HG03354 (cell line): ENCODE results near the gene KATNB1.
"Not testable (repeated sequence)": the region's sequence is repeated elsewhere in the genome, so short reads cannot be mapped to it uniquely, and the experiment has no call there.

Experiments
- ATAC-seq: cut with Tn5 transposase; IDR thresholded peaks from one replicate; pipeline ENCODE4 v1.9.1; 2021; ENCODE audit warnings: mild to moderate bottlenecking; ENCODE audit not compliant: unreplicated experiment, poor library complexity, severe bottlenecking

Gene KATNB1

DNA sequence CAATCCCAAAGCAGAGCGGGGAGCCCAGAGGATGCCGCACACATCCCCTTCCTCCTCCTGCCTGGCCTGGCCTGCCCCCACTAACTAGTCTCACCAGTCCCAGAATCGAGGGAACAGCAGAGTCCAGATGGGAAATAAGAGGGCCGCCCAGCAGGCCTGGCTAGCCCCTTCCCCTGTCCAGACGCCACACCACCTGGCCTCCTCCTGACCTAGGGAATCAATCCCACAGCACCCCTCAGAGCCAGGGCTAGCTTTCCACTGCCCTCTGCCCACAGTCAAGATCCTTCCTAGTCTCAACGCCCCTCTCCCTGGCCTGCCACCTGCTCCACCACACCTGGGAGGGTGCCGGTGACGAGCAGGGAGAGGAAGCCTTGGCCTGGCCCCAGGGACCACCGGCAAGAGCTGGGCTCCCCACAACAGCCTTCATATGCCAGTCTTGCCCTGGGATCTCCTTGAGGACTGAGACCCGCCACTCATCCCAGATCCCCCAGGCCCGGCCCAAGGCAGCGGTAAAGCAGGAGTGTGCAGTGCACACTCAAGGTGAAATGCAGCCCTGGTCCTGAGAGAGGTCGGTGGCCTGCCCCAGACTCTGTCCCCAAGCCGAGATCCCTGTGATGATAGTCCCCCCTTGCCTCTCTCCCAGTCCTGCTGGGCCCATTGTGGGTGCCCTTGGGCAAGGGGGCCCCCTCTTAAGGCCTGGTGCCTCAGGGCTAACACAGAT is 27.9 kb downstream of the KATNB1 start:
- no peak for ATAC-seq

DNA sequence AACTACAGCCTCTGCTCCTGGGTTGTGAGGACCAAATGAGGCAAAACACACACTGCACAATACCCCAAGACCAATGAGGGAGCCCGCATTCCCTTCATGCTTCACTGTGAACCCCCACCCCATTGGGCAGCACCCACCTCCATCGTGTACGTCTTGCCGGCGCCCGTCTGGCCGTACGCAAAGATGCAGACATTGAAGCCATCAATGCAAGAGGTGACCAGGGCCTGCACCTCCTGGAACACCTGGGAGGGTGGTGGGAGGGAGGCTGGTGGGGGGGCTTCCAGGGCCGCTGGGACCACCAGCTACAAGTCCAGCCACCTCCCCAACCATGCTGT is 28.4 kb downstream of the KATNB1 start:
- ATAC-seq: no peak

DNA sequence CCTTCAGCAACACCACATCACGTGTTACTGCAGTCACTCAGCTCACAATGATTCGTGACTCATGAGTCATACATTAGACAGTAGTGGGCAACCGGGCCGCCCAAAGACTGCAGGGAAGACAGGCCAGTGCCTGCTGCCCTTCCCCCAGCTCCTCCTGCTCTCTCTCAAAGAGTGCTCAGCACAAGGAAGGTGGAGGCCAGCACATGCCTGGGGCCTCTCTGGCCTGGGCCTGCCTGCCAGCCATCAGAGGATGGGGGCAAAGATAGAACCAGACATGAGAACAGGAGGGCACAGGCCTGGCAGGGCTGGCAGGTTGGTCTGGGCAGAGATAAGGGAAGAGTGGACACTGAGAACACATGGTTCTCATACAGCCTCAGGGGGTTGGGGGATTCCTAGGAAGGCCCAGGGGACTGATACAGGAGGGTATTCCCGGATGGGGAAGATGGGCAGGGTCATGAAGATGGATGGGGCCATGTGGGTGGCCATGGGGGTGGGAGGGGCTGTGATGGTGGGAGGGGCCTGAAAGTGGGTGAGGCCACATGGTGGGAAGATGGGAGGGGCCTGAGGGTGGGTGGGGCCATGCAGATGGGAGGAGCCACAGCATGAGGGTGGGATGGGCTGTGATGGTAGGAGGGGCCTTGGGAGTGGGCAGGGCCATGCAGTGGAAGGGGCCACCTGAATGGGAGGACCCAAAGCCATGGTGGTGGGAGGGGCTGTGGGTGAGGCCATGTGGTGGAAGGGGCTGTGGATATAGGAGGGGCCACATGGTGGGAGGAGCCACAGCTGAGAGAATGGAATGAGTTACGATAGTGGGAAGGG is 29.0 kb downstream of the KATNB1 start:
- ATAC-seq: peak; percentile 49

DNA sequence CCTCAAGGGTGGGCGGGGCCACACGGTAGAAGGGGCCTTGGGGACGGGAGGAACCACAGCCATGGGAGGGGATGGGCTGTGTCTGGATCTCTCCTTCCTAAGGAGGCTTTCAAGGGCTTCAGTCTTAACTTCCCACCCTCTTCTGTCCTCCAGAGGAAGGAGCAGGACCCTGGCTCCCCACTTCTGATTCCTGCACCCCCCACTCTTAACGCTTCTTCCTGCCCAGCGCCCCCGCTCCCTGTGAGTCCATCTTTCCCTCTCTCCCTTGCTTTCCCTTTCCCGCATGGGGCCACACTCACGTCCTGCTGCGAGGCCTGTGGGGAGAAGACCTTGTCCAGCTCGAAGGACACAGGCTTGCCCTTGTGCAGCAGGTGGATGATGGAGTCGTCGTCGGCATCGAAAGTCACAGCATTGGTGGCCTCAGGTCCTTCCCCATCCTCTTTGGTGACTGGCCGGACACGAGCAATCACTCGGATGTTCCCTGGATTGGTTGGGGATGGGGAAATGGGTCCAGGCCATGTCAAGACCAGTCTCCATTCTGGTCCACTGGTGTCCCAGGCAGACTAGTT is 29.7 kb downstream of the KATNB1 start:
- ATAC-seq: no peak

DNA sequence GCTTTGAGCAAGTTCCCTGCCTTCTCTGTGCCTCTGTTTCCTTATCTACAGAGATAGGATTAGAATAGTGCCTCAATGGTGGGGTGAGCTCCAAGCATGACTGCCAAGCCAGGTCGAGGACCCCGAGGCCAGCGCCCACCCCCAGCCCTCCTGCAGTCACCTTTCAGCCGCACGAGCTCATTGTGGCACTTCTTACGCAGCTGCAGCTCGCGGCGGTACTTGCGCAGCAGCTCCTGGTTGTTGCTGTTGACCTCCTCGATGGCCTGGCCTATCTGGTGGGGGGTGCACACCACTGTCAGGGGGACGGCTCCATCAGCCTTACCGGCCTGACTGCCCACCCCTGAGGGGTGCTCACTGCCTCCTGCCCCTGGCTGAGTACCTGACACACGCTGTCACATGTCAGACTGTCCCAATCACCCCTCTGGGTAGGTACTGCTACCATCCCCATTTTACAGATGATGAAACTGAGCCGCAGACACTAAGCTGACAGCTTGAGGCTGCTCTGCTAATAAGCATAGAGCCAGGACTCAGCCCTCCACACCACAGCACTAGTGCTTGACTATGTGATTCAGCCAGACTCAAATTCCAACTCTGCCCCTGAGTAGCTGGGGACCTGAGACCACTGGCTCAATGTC is 31.3 kb downstream of the KATNB1 start:
- no peak for ATAC-seq

DNA sequence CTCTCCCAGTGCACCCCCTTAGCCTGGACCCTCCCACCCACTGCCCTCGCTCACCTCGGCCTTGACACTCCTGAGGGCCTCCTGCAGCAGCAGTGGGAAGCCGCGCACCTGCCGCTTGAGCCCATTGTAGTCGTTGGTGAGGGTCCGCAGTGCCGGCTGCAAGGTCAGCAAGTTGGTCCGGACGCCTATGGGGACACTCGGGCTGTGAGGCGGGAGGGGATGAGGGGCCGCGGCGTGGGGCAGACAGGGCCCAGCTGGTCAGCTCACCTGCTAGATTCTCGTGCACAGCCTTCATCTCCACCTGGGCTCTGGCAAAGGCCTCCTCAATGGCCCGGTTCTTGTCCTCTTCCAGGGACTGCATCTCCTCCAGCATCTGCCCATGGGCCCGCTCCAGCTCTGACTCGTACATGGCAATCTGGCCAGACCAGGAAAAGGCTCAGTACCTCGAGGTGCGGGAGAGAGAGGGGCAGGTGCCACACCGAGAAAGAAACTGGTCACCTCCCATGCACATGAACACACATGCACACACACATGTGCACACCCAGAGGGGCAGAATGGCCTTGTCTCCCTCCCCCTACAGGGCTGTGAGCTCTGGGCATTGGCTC is 34.1 kb downstream of the KATNB1 start:
- no peak for ATAC-seq

DNA sequence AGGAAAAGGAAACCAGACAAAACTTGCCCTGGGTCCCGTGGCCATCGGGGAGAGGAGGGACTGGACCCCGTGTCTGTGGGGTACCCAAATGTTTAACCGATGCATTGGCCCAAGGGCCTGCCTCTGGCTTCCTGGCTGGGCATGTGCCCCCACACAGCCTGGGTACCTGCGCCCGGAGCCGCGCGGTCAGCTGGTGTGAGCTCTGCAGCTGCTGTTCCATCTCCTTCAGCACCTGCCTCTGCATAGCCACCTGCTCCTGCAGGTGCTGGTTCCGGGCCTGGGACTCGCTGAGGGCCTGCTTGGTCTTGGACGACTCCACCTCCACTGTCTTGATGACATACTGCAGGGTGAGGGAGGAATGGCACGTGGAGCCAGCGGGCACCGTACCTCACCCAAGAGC is 34.8 kb downstream of the KATNB1 start:
- no peak for ATAC-seq

DNA sequence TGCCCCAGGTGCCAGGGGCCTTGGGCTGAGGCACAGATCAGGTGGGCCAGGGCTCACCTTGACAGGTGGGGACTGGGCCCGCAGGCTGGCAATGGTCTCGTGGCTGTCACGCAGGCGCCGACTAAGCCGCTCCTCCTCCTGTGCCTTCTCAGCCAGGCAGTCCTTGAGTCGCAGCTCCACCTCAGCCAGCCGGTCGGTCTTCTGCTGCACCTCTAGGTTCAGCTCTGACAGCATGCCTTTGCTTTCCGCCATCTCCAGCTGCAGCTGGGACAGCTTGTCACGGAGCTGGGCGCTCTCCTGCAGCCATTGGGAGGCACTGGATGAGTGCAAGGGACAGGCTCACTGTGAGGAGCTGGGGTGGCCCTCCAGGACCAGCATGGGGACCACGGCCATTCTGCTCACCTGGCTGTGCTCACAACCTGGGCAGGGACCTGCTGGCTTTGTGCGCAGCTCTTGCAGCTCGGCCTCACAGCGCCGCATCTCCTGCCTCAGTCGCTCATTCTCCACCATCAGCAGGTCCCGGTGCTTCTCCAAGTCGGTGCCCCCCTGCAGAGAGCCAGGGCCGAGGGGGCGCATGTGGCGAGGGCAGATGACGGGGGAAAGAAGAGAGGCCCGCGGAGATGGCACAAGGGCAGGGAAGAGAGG is 35.7 kb downstream of the KATNB1 start:
- ATAC-seq: no peak

DNA sequence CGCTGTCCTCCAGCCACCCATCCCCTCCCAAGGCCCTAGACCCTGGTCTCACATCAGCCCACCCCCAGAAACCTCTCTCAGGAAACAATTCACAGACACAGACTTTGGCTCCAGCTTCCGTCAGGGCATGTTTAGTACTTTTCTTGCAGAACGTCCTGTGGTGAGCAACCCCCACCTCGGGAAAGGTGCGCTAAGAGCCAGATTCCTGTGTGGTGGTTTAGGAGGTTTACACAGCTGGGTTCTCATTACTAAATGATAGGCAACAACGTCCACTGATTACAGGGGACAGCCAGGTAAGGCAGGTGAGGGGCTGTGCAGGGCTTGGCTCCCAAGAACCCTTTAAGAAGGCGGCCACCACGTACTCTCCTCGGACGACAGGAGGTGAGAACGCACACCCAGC is 37.4 kb downstream of the KATNB1 start:
- ATAC-seq: no peak

DNA sequence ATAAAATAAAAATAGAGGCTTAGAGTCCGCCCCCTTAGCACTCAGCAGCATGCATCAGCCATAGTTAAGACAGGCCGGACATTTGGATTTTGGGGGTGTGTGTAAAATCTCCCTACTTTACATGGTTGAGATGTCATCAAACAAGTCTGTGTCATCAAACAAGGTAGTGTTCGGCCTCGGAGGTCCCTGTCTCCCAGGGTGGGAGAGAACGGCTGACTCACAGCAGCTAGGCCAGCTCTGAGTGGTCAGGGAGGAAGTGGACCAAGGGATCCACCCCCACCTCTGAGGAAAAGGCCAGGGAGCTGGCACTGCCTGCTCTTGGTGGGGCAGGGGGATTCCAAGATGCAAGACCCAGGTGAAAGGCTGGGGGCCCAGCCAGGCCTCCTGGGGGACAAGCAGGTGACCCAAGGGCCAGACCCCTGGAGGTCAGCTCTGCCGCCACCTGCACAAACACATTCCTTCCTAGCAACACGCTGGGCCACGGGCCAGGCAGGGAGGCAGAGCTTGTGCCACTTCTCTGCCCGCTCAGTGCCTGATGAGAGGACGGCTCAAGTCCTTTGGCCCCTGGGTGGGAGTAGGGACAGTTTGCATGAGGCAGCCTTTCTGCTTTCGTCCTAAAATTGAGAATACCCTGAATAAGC is 38.2 kb downstream of the KATNB1 start:
- ATAC-seq: no peak

DNA sequence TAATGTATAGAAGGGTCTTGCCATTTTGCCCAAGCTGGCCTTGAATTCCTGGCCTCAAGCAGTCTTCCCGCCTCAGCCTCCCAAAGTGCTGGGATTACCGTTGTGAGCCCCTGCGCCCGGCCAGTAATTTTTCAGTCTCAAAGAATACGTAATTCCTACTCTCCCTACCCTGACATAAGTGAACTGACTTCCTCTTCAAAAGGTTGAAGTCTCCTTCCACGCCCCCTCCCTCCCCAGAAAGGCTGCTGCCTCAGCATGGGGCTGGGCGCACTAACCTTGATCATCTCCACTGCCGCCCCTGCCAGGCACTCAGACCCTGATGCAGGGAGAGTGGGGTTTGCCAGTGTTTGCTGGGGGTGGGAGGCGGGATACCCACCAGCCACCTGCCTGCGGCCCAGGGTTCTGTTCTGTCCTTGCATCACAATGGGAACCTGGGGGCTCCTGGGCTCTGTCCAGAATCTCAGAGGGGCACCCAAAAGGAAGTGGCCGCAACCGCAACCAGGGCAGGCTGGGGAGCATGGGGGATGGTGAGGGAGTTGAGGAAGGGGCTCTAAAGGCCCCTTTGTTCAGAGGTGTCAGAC is 39.2 kb downstream of the KATNB1 start:
- ATAC-seq: no peak

DNA sequence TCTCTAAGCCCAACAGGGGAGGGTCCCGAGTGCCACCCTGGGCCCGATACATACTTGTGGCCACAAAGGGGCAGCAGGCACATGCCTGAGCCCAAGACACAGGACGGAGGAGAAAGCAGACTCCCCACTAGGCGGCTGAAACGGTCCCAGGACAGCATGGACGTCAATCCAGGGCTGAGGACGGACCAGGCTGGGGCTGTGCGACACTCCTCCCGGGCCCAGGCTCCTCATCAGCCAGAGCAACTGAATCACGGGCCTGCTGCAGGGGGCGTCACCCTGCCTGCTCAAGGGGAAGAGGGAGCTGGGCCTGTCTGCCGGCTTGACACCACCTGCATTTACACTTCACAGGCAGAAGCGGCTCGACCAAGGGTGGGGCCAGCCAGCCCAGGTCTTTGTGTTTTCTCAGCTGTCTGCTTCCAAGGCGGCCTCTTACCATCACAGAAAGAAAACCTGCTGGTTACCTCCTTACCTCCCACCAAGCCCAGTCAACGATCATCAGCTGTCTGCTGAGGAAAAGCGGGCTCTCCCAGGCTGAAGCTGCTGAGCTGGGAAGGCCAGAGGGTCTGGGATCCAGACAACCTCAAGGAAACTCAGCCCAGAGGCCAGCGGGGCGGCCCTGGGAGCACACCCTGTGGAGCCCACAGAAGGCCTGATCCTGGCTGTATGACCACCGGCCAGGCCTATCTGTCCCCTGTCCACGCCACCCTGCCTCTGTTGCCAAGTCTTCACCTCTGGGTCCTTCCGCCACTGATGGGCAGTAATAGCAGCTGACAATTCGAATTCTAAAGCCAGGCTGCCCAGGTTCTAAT is 40.3 kb downstream of the KATNB1 start:
- no peak for ATAC-seq

DNA sequence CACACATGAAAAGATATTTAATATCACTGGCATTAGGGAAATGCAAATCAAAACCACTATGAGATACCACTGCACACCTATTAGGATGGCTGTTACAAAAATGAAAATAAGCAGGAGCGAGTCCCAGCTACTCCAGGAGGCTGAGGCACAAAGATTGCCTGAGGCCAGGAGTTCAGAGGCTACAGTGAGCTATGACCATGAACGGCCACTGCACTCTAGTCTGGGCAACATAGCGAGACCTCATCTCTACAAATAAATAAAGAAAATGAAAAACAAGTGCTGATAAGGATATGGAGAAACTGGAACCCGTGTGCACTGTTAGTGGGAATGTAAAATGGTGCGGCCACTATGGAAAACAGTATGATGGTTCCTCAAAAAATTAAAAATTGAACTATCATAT is 43.1 kb downstream of the KATNB1 start:
- no peak for ATAC-seq

DNA sequence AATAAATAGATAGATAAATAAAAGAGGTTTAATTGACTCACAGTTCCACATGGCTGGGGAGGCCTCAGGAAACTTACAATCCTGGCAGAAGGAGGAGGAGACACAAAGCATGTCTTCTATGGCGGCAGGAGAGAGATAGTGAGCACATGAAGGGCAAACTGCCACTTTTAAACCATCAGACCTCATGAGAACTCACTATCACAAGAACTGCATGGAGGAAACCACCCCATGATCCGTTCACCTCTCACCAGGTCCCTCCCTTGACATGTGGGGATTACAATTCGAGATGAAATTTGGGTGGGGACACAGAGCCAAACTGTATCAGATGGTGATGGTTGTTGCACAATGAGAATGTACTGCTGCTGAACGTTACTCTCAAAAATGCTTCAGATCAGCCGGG is 44.3 kb downstream of the KATNB1 start:
- not testable (repeated sequence) for ATAC-seq

DNA sequence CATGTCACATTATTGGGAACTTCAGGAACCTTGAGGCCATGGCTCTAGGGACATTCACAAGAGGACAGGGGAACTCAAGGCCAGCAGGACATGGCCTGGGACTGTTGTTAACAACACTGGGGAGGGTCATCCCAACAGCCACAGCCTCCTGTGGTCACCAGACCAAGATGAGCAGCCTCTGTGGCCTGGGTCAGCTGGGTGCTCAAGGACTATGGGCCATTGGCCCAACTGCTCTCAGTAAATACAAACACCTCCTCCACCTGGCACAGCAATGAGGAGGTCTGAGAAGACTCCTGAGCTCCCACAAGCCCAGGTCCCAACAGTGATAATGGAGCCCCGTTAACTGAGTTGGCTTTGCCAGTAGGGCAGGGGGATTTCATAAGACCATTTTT is 45.8 kb downstream of the KATNB1 start:
- ATAC-seq: no peak

DNA sequence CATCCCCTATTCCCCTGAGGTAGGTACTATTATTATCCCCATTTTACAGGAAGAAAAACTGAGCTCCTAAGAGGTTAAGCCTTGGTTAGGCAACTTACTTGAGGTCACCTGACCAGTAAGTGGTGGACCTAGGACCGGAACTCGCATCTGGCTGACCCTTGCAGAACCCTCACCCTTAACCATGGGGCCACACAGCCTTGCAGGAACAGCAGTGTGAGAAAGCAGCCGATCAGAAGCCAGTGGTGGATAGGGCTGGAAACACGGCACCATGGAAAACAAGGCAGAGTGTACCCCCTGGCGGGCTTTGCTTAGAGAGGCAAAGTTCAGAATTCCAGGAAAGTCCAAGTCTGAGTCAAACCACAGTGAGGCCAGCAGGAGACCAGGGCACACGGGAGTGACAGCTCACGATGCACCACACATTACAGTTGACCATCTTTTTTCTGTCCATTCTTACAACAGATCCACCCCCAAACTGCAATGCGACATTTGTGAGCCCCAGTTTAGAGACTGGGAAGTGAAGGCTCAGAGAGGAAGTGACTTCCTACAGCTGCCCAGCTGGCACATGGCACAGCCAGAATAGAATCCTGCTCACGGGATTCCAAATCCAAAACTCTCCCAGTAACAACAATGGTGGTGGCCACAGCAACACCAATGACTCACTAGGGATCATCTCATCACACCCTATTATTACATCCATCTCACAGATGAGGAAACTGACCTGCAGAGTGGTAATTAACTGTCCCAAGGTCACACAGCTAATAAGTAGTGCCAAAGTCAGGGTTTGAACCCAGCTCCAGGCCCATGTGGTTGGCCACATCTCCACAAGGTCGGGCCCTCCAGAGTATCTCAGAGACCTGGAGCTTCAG is 46.4 kb downstream of the KATNB1 start:
- ATAC-seq: no peak

DNA sequence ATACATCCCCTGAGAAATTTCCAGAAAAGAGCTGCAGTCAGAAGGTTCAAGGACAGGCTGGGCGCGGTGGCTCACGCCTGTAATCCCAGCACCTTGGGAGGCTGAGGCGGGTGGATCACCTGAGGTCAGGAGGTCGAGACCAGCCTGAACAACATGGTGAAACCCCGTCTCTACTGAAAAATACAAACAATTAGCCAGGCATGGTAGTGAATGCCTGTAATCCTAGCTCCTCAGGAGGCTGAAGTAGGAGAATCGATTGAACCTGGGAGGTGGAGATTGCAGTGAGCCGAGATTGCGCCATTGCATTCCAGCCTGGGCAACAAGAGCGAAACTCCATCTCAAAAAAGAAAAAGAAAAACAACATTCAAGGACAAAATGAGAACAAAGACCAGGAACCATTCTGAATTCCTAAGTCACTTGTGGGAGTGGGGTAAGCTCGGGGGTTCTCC is 47.1 kb downstream of the KATNB1 start:
- ATAC-seq: not testable (repeated sequence)
